HCT116 (cell line): ENCODE data around the gene RAET1G.

Source experiments
- CBX3 ChIP-seq: IDR thresholded peaks from 2 replicates; pipeline ENCODE4 v1.6.1; 2012; ENCODE audit warnings: low read depth
- CEBPB ChIP-seq: IDR thresholded peaks from 2 replicates; pipeline ENCODE4 v1.6.1; 2012; ENCODE audit warnings: low read depth
- POLR2A ChIP-seq: IDR thresholded peaks from 2 replicates; pipeline ENCODE4 v1.7.0; 2011; ENCODE audit warnings: borderline replicate concordance; ENCODE audit not compliant: insufficient read depth, insufficient read length; ENCODE audit errors: extremely low read depth
- SIN3A ChIP-seq: IDR thresholded peaks from 2 replicates; pipeline ENCODE4 v1.6.1; 2012; ENCODE audit warnings: low read depth
- TCF7L2 ChIP-seq: IDR thresholded peaks from 2 replicates; pipeline ENCODE4 v1.7.0; 2011; ENCODE audit warnings: borderline replicate concordance, inconsistent platforms; ENCODE audit not compliant: insufficient read depth, insufficient read length; ENCODE audit errors: extremely low read depth
- TF ChIP-seq, protein P1 (sequence below): IDR thresholded peaks from 2 replicates; pipeline ENCODE4 v1.6.1; 2012
- TF ChIP-seq, protein P2 (sequence below), 3 experiments: fragments of 200-600 bp in 1 of 3; sonication (generic) in 1 of 3; IDR thresholded peaks in 2 of 3; conservative IDR thresholded peaks in 1 of 3; 2 replicates each; pipeline ENCODE4 v1.5.1; 2012 to 2017; ENCODE audit warnings: low read depth in 2 of 3, low read length in 2 of 3, antibody characterized with exemption in 1 of 3, borderline replicate concordance in 1 of 3, control low read depth in 1 of 3, mild to moderate bottlenecking in 1 of 3, mixed read lengths in 1 of 3, mixed run types in 1 of 3, moderate library complexity in 1 of 3; ENCODE audit not compliant: insufficient read depth in 1 of 3
- TF ChIP-seq, protein P3 (sequence below): IDR thresholded peaks from 2 replicates; pipeline ENCODE4 v1.6.1; 2012; ENCODE audit warnings: low read depth

DNA sequence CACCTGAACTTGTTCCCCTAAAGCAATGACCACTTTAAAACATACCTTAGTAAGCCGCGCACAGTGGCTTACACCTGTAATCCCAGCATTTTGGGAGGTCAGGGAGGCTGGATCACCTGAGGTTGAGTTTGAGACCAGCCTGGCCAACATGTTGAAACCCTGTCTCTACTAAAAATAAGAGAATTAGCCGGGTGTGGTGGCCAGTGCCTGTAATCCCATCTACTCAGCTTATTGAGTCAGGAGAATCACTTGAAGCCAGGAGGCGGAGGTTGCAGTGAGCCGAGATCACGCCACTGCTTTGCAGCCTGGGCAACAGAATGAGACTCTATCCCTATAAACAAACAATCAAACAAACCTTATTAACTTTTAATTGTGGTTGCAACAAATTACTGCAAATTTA, 23.4 kb downstream of the RAET1G start:
- TF ChIP-seq, protein P1, sequence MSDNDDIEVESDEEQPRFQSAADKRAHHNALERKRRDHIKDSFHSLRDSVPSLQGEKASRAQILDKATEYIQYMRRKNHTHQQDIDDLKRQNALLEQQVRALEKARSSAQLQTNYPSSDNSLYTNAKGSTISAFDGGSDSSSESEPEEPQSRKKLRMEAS: no peak
- TF ChIP-seq POLR2A (no peak), SIN3A (no peak), CBX3 (no peak), TCF7L2 (no peak), CEBPB (no peak)
- TF ChIP-seq, protein P2, sequence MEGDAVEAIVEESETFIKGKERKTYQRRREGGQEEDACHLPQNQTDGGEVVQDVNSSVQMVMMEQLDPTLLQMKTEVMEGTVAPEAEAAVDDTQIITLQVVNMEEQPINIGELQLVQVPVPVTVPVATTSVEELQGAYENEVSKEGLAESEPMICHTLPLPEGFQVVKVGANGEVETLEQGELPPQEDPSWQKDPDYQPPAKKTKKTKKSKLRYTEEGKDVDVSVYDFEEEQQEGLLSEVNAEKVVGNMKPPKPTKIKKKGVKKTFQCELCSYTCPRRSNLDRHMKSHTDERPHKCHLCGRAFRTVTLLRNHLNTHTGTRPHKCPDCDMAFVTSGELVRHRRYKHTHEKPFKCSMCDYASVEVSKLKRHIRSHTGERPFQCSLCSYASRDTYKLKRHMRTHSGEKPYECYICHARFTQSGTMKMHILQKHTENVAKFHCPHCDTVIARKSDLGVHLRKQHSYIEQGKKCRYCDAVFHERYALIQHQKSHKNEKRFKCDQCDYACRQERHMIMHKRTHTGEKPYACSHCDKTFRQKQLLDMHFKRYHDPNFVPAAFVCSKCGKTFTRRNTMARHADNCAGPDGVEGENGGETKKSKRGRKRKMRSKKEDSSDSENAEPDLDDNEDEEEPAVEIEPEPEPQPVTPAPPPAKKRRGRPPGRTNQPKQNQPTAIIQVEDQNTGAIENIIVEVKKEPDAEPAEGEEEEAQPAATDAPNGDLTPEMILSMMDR (IDR thresholded peaks at IDR 0.05 in 2 of 3, conservative IDR thresholded peaks at IDR 0.05 in 1 of 3; ENCODE audit: borderline replicate concordance in 1 of 3, insufficient read depth in 1 of 3, low read depth in 2 of 3, low read length in 2 of 3): no peak
- TF ChIP-seq, protein P3, sequence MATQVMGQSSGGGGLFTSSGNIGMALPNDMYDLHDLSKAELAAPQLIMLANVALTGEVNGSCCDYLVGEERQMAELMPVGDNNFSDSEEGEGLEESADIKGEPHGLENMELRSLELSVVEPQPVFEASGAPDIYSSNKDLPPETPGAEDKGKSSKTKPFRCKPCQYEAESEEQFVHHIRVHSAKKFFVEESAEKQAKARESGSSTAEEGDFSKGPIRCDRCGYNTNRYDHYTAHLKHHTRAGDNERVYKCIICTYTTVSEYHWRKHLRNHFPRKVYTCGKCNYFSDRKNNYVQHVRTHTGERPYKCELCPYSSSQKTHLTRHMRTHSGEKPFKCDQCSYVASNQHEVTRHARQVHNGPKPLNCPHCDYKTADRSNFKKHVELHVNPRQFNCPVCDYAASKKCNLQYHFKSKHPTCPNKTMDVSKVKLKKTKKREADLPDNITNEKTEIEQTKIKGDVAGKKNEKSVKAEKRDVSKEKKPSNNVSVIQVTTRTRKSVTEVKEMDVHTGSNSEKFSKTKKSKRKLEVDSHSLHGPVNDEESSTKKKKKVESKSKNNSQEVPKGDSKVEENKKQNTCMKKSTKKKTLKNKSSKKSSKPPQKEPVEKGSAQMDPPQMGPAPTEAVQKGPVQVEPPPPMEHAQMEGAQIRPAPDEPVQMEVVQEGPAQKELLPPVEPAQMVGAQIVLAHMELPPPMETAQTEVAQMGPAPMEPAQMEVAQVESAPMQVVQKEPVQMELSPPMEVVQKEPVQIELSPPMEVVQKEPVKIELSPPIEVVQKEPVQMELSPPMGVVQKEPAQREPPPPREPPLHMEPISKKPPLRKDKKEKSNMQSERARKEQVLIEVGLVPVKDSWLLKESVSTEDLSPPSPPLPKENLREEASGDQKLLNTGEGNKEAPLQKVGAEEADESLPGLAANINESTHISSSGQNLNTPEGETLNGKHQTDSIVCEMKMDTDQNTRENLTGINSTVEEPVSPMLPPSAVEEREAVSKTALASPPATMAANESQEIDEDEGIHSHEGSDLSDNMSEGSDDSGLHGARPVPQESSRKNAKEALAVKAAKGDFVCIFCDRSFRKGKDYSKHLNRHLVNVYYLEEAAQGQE: no peak
